Panc1 (cell line): ENCODE measurements around the gene SUN1.

Experiments
- CTCF ChIP-seq: fragments of 450-650 bp; IDR thresholded peaks from 2 replicates; pipeline ENCODE4 v1.5.1; 2017; ENCODE audit warnings: mild to moderate bottlenecking
- POLR2AphosphoS5 ChIP-seq: IDR thresholded peaks from 2 replicates; pipeline ENCODE4 v1.6.1; 2012; ENCODE audit warnings: mild to moderate bottlenecking, low read depth, low read length, moderate library complexity
- REST ChIP-seq, 2 experiments: IDR thresholded peaks; 2 replicates each; pipeline ENCODE4 v1.6.1; 2011 to 2012; ENCODE audit warnings: low read depth in 2 of 2, control low read depth in 1 of 2, low read length in 1 of 2, mild to moderate bottlenecking in 1 of 2, moderate library complexity in 1 of 2; ENCODE audit not compliant: insufficient read depth in 1 of 2
- SIN3A ChIP-seq: IDR thresholded peaks from 2 replicates; pipeline ENCODE4 v1.6.1; 2012; ENCODE audit warnings: low read depth, mild to moderate bottlenecking, low read length, moderate library complexity, borderline replicate concordance; ENCODE audit not compliant: insufficient read depth

- no peak for TF ChIP-seq CTCF
- no peak for TF ChIP-seq POLR2AphosphoS5
- no peak for TF ChIP-seq SIN3A
- TF ChIP-seq REST (IDR thresholded peaks at IDR 0.05; ENCODE audit: insufficient read depth in 1 of 2, low read depth in 2 of 2, low read length in 1 of 2) = no peak
Measured at GRCh38 chr7:875476-876076, 43.3 kb downstream of the SUN1 start.
